Stimulated activated CD8-positive, alpha-beta memory T cell treated with anti-CD3 and anti-CD28 coated beads, Interleukin-7, amount 100 ng/mL, for 1 hour (primary cell): ENCODE measurements around the gene VIT.
"Not testable (repeated sequence)": the region's sequence is repeated elsewhere in the genome, so short reads cannot be mapped to it uniquely, and the experiment has no call there.

Source experiments
- DNase-seq, 2 donors: peaks; one replicate each; pipeline ENCODE4 v3.0.0-alpha.2; 2020; ENCODE audit warnings: low read depth in 2 of 2

The VIT gene

DNA sequence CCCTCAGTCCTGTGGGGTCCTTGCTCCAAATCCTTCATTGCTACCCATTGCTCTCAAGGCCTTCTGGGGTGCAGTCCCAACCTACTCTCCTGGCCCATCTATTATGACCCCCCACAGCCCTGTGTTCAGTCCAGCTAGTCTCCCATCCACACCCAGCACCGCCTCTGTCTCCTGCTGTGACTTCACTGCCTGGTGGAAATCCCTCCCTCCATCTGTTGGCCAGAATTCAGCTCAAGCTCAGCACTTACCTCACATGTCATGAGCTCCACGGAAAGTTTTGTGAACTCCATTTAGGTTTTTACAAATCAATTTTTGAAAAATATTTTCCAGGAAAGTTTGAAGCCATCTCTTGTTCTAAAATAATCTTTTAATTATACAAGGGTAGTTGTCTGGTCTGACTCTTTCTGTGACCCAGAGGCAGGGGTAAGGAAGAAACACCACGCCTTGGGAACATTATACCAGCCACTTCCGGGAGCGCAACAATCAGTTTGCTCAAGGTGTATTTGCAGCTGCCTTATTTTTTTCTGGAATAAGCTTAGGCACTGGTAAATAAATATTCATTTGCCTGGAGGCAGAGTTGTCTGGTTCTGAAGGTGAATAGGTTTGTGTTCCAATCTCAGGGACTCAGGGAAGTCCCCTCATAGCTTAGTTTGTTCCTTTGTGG, 110.8 kb downstream of the VIT start:
- DNase-seq: no peak

DNA sequence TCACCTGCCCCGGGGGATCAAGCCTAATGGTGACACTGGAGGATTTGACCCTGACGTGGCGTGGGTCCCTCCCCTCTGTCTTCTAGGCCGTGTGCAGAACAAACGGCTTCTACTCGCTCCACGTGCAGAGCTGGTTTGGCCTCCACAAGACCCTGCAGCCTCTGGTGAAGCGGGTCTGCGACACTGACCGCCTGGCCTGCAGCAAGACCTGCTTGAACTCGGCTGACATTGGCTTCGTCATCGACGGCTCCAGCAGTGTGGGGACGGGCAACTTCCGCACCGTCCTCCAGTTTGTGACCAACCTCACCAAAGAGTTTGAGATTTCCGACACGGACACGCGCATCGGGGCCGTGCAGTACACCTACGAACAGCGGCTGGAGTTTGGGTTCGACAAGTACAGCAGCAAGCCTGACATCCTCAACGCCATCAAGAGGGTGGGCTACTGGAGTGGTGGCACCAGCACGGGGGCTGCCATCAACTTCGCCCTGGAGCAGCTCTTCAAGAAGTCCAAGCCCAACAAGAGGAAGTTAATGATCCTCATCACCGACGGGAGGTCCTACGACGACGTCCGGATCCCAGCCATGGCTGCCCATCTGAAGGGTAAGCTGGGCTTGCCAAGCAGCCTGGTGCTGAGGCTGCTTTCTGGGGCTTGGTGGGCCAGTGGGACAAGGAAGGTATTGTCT, 112.0 kb downstream of the VIT start:
- no peak for DNase-seq

DNA sequence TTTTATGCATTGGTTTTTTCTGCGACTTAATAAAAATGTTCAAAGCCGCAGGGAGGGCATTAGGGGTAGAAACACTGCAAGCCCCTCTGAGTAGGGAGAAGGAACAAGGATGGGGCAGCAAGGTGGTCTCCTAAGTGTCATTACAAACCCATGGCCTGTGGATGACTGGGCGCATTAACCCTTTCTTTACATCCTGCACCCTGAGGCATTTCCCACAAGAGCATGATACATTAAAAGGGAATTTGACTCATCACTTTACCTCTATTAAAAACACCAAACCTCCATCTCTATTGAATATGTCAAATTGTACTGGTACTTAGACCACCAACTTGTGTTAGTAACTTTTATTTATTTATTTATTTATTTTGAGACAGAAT, 112.5 kb downstream of the VIT start:
- no peak for DNase-seq

DNA sequence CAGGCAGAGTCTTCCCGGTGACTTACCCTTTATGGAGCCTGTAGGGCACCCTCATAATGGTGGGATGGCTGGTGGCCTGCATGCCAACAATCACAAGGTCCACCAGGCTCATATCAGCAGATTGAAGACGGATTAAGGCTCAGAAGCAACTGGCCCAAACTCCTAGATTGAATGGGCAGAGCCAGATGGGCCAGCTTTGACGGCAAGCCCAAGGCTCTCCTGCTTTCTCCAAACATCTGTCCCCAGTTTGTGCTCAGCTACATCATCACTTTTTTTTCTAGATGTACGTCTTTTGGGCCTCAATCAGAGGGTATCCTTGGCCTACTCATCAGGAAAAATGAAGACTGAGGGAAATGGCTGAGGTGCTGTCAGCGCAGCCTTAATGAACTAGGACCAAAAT, 114.6 kb downstream of the VIT start:
- no peak for DNase-seq

DNA sequence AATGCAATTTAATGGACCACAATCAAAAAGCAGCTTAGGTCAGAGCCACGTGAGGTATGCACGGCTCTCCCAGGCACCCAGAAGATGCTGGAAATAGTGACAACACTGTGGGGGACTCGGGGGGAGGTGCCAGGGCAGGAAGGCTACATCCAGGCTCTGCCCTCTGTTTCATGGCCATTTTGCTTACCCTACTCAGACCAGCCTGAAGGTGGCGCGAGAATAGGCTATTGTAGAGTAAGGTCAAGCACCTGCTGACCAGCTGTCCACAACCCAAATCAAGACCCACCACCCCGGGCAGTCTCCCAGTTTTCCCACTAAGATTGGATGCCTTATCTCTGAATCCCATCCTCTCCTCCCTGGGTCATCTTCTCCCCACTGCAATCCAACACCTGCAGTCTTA, 115.7 kb downstream of the VIT start:
- no peak for DNase-seq

DNA sequence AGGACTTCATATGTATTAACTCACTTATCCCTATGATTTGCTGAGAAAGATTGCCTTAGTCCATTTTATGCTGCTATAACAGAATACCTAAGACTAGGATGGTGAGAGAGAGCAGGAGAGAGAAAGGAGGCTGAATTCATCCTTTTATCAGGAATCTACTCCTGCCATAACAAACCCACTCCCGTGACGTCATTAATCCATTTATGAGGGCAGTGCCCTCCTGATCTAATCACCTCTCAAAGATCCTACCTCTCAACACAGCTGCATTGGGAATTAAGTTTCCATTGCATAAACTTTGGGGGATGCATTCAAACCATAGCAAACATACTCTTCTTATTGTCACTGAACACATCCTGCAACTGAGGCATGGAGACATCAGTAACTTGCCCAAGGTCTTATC, 122.0 kb downstream of the VIT start:
- no peak for DNase-seq

DNA sequence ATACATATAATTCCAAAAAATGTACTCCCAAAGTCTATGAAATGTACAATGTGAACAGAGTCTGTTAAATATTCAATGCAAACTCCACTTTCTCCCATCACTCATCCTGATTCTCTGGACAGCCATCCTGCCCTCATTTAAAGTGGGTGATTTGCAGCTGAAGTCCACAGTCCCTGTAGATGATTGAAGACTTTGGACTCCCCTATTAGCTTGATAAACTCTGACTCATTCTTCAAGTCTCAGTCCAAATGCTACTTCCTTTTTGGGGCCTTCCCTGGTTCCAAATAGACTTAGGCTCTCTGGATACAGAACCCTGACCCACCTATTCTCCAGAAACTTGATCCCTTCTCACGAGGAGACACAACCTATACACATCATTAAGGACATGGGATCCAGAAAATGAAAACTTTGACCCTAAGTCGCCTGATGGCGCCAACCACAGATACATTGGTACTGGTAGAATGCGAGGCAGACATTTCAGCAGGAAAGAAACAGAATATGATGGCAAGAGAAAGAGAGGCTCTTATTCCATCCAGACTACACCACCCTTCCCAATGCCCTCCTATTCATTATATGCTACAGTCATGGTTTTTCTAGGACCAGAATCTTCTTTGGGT, 122.7 kb downstream of the VIT start:
- DNase-seq: no peak

DNA sequence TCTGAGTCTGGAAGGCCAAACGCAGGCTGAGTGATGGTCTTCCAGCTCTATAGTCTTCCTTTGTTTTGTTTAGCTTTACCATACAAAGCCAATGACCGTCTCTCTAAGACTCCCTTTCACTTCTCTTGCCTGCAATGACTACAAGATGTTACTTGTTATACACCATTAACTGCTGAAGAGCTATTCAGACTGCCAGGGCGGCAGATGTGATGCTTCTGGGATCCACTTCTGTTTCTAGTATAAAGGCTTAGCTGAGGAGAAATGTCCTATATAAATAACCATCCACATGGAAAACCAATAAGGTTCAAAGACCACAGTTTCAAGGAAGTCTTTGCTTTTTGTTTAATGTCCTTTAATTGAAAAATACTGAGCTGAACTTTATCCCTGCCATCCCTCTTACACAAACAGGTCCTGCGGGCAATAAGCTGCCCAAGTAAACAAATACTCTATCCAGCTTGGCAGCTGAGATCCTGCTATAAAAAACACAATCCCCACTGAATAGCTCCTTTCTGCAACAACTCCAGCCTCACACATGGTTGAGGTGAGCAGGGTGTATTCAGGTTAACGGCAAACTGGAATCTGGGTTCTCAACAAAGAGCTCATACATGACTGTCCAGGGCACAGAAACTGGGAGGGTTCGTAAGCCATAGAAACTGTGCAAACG, 124.6 kb downstream of the VIT start:
- DNase-seq: no peak

DNA sequence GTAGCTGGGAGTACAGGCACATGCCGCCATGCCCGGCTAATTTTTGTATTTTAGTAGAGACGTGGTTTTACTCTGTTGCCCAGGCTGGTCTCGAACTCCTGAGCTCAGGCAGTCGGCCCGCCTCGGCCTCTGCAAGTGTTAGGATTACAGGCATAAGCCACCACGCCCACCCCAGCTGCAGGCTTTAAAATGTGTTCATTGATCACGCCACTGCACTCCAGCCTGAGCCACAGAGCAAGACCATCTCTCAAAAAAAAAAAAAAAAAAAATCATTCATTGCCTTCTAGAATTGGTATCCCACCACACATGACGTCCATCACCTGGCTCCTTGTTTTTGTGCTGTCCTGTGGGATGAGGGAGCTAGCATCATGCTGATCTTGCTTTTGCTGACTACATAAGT, 127.4 kb downstream of the VIT start:
- DNase-seq: no peak

DNA sequence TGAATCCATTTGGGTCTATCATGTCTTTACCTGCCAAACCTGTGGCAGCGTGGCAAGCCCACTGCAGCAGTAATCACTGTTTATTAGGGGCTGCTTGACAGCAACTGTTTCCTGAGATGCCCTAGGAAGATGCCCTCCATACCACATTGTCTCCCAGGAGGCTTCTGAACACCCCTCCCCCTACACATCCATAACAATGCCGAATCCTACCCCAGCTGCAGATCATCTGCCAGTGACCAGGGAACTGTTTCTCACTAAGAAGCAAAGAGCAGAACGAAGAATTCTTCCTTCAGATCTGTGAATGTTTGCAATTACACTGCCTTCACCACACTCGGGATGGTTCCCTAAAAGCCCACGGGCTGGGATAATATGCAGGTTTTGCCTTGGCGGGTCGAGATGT, 127.8 kb downstream of the VIT start:
- no peak for DNase-seq

DNA sequence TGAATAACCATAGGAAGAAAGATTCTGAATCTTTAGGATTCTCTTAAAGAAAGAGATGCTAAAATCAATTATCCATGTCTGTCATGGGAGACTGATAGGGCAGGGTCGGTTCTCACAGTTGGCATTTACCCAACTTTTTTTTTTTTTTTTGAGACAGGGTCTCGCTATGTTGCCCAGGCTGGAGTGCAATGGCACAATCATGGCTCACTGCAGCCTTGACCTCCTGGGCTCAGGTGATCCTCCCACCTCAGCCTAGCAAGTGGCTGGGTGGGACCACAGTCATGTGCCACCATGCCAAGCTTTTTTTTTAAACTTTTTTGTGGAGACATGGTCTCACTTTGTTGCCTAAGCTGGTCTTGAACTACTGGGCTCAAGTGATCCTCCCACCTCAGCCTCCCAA, 128.2 kb downstream of the VIT start:
- DNase-seq: not testable (repeated sequence)

DNA sequence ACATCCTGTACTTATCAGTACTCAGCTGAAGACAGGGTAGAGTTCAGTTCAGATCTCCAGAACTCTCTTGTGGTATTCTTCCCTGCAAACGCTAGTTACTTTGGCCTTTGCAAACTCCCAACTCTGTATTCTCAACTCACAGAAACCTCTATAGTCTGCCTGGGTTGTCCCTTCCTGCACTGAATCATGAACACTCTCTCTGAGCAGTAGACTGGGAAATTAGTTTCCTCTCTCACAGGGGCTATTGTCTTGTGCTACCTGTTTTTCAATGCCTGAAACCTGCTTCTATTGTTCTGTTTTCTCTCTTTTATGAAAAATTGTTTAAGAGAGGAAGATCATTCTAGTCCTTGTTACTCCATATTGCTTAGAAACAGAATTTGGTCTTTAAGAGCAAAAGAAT, 134.7 kb downstream of the VIT start:
- DNase-seq: no peak

DNA sequence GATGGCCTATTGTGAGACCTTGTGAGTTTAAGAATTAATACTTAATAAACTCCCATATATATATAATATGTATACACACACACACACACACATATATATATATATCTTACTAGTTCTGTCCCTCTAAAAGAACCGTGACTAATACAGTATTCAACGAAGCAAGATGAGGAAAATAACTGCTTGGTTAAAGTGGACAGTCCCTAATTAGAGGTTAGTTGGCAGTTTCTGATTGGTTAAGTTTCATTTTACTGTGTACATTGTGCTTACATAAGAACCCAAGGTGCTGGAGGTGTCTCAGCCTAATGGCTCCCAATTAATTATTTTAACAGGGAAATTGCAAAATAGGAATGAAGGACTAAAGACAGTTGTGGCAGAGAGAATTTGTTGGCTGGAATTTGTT, 137.7 kb downstream of the VIT start:
- DNase-seq: no peak

DNA sequence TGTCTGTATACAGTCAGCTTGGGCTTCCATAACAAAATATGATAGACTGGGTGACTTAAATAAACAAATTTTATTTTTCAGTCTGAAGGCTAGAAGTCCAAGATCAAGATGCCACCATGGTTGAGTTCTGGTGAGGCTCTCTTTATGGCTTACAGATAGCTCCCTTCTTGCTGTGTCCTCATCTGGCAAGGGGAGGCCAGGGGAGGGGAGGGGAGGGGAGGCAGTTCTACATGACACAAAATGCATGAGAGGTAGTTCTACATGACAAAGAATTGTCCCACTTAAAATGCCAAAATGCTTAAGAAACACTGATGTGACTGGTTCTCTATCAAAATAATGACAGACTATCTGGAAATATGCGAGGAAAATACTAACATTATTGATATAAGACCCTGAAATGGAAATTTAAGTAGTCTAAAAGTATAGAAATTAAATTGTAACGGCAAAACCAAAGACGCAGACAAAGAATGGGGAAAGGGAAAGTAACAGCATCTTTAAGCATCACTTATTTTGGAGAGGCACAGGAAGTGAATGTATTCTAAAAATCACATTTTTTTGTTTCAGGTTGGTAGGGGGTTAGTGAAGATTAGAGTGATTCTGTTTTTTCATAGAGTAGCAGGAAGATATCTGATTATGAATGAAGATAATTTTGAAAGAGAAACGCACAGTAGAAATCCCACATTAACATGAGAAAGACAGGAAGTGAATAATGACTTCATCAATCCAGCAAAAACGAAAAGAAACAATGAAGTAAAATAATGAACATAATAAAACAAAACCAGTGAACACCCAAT, 138.4 kb downstream of the VIT start:
- no peak for DNase-seq

DNA sequence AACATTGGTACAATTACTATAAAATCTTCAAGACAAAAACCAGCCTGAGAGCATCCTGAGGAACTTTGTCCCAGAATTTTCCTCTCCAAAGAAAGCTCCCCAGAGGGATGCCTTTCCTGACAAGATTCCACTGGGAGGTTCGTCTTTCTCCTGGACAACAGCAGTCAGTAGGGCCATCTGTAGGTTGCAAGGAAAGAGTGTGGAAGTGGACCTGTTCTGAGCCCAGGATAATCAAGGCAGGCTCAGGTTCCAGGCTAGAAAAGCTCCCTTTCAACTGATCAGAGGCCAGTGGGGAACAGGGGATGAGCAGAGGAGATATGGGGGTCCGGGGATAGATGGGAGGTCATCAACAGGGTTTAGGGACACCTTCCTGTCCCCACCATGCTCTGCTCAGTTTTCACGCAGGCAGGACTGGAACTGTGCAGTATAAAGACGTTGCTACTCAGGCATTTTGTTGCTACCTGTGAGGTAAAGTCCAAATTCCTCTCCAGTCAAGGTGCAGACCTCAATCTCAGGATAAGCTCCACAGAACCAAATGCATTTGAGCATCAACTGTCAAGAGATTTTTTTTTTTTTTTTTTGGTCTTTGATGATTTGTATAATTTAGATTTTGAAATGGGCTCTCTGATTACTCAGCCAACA, 143.6 kb downstream of the VIT start:
- DNase-seq: no peak

DNA sequence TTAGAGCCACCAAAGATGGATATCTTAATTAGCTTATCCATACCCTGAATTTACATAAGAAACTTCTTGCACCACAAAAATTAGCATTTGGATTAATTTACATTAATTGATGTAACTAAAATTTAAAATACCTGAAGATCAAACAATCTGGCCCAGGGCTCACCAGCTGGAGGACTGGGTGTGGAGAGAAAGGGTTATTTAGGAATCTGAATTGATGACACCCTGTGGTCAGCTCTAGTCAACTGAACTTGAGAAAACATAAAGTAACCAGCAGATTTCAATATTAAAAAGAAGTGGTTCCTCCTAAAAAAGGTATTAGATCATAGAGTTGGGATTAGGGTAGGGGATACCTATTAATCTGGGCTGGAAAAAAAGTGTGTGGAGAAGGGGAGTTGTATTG, 147.3 kb downstream of the VIT start:
- no peak for DNase-seq

DNA sequence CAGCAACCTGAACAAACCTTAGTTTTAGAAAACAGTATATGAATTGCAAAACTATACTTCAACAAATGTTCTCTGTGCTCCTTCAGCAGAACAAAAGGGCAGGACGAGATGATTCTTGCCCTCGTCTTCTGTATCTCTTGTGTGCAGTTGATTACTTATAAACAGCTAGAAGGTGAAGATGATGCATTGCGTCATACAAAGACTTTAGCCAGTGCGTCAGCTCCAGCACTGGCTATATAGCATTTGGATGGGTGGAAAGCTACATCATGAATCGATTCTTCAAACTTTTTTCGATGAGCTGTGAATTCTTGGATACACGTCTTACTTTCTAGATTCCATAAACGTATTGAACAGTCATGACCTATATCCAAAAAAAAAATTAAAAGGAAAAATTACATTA, 152.8 kb downstream of the VIT start:
- DNase-seq: no peak

DNA sequence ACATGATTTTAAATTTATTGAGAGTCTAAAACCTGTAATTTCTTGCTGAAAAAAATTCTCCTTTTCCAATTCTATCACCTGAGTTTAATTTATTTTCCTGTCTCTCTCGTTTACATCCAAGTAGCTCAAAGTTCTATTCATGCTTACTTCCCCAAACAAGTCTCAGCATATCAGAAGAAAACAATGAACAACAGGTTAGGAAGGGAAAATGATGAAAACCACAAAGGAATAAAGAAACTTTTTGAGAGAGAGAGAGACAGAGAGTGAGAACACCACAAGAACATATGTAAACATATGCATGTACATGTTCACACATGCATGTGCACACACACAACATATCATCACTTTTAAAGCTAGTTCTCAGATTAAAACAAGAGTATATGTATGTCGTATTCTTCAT, 157.7 kb downstream of the VIT start:
- DNase-seq: no peak

DNA sequence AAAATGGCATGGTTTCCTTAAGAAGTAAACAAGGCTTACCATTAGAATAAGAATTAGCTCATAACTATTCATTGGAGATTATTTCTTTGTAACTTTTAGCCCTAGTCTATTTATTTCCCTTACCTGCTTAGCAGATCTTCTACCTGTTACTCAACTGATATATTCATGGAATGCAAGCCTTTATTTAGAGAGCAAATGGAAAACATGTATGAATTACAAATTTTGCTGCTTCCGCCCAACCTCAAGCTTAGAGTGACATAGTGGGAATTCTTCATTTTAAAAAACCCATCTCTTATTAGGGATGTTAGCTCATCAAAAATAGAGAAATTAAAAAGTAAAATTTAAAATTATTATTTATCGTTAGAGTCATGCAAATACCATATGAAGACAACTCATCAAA, 158.9 kb downstream of the VIT start:
- no peak for DNase-seq

DNA sequence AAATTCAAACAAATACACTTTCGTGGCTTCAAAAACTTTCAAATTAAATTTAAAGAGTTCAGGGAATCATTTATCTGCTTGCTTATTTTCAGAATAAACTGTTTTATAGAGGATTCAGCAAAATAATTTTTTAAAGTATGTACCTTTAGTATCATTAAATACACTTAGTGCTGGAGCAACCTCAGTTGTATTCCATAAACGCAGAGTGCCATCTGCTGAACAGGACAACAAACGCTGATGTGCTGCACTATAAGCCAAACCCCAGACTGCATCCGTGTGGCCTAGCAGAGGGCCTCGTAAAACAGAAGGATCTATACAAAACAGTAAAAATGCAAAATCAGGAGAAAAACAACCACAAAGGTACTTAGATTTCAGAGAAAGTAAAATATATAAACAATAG, 161.2 kb downstream of the VIT start:
- no peak for DNase-seq

DNA sequence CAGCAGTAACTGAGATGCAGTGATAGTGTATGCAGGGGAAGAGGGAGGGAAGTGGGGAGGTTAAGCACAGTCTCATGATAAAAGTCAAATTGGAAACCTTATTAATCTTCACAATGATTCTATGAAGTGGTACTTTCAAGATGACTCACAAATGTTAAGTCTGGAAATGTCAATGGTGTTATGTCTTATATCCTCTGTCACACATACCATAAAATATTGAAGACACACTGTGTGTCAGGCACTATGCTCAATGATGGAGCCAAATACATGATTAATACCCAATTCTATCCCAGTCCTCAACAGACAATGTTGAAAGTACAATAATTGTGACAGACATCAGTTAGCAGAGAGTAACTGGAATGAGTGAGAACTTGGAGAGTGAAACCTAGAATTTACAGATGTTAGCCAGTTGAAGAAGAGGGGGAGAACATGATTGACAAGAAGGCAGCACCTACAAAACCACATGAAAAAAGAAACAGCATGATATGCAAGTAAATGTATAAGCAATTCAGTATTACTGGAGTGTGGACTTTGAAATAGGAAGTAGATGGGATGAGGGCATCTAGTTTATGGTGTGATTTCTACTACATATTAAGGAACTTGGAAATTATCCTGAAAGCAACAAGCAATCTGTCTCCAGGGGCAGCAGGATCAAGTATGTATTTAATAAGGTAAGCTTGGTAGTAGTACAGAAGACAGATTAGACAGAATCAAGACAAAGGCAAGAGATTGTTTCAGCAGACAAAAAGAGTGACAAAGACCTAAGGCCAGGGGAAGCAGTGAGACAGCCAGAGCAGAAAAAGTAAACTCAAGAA, 162.3 kb downstream of the VIT start:
- no peak for DNase-seq
